Tibial nerve (tissue), 4 donors: ENCODE measurements around the gene MOV10L1.

Experiments
- EP300 ChIP-seq, 2 donors: sonication (generic); formaldehyde crosslinking; IDR thresholded peaks; one replicate each; pipeline ENCODE4 v1.6.1; 2017; ENCODE audit warnings: antibody characterized with exemption in 2 of 2, mild to moderate bottlenecking in 1 of 2
- POLR2A ChIP-seq, 2 donors: fragments of 450-650 bp; IDR thresholded peaks; one replicate each; pipeline ENCODE4 v1.6.1; 2017; ENCODE audit warnings: antibody characterized with exemption in 2 of 2, mild to moderate bottlenecking in 2 of 2, moderate library complexity in 2 of 2
- TF ChIP-seq, protein P1 (sequence below), 5 experiments: fragments of 200-600 bp in 3 of 5; fragments of 450-650 bp in 2 of 5; sonication (generic) in 3 of 5; IDR thresholded peaks; one replicate each; pipeline ENCODE4 v1.5.1; 2016 to 2019; ENCODE audit warnings: antibody characterized with exemption in 5 of 5, mild to moderate bottlenecking in 3 of 5, moderate library complexity in 2 of 5

- TF ChIP-seq, protein P1, sequence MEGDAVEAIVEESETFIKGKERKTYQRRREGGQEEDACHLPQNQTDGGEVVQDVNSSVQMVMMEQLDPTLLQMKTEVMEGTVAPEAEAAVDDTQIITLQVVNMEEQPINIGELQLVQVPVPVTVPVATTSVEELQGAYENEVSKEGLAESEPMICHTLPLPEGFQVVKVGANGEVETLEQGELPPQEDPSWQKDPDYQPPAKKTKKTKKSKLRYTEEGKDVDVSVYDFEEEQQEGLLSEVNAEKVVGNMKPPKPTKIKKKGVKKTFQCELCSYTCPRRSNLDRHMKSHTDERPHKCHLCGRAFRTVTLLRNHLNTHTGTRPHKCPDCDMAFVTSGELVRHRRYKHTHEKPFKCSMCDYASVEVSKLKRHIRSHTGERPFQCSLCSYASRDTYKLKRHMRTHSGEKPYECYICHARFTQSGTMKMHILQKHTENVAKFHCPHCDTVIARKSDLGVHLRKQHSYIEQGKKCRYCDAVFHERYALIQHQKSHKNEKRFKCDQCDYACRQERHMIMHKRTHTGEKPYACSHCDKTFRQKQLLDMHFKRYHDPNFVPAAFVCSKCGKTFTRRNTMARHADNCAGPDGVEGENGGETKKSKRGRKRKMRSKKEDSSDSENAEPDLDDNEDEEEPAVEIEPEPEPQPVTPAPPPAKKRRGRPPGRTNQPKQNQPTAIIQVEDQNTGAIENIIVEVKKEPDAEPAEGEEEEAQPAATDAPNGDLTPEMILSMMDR (IDR thresholded peaks at IDR 0.05) = no peak
- TF ChIP-seq POLR2A (IDR thresholded peaks at IDR 0.05) = no peak
- TF ChIP-seq EP300 (IDR thresholded peaks at IDR 0.05) = no peak
Measured at GRCh38 chr22:50141891-50142363, 52.1 kb downstream of the MOV10L1 start.
